IPS-18c (cell line): ENCODE results near the gene KDM2A.
"Not testable (repeated sequence)": the region's sequence is repeated elsewhere in the genome, so short reads cannot be mapped to it uniquely, and the experiment has no call there.

Source experiments
- H3K4me3 ChIP-seq: 2 replicates; pipeline ENCODE4 v1.7.0; 2013; ENCODE audit warnings: low read depth, mild to moderate bottlenecking, low read length, moderate library complexity; ENCODE audit not compliant: insufficient read depth
- H3K9me3 ChIP-seq: one replicate; pipeline ENCODE4 v1.6.1; 2013; ENCODE audit warnings: mild to moderate bottlenecking, low read length, moderate library complexity; ENCODE audit not compliant: control insufficient read depth, insufficient read depth

KDM2A gene

GRCh38 chr11:67240576-67241389 lies 121.7 kb downstream of the KDM2A start:
- Histone ChIP-seq H3K4me3 (peak overlapping the region; percentile 90), H3K9me3 (peaks cover 2% of the 10 kb centered on the region)

GRCh38 chr11:67242548-67242947 lies 123.5 kb downstream of the KDM2A start:
- H3K4me3 ChIP-seq: no peak overlapping the region
- H3K9me3 ChIP-seq: peaks cover 2% of the 10 kb centered on the region

DNA sequence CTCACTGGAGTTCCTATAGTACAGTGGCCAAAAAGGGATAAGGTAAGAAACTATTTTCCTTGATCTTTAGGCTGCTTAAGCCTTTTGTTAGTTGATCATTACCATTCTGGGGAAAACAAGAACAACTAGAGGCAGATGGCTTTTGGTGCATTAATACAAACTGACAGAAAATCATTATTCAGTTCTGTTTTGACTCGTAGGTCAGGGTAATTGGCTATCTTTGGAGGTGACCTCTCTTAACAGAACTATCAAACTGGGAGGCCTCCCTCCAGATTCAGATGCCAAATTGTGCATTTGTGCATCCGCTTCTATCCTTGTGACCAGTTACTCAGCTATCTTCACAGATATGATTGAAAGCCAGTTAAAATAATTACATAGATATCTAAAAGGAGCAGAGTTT lies 124.0 kb downstream of the KDM2A start:
- H3K9me3 ChIP-seq: peaks cover 2% of the 10 kb centered on the region
- no peak overlapping the region for H3K4me3 ChIP-seq

DNA sequence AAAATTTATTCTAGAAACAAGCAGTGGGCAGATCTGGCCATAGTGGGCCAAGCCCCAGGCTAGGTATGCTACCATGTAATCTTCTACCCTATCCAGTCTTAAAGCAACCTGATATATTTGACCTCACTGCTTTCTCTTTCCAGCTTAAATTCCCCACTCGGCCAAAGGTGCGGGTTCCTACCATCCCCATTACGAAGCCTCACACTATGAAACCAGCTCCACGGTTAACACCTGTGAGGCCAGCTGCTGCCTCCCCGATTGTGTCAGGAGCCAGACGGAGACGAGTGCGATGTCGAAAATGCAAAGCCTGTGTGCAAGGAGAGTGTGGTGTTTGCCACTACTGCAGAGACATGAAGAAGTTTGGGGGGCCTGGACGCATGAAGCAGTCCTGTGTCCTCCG lies 126.0 kb downstream of the KDM2A start:
- Histone ChIP-seq H3K4me3 (no peak overlapping the region), H3K9me3 (peaks cover 2% of the 10 kb centered on the region)

DNA sequence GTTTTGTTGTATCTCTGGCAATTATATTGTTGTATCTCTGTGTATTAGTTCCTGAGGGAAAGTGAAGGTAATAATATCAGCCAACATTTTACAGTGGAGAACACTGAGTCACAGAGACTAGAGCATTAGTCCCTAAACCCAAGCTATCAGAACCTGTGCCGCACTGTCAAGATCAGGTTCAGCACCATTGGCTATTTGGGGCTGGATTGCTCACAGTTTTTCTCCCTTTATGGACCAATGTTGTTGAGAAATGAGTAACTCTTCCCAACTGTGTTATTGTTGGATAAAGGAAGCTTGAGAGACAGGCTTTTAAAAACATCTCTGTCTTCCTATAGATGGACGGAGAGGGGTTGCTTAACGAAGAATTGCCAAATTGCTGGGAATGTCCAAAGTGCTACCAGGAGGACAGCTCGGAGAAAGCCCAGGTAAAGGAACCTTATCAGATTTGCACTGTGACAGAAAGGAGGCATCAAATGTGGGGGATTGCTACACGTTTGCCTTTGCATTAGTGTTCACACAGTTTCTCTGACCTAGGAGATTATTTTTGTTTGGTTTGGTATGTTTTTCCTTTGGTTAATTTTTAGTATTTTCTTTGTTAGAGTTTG lies 129.0 kb downstream of the KDM2A start:
- H3K4me3 ChIP-seq: no peak overlapping the region
- H3K9me3 ChIP-seq: peaks cover 2% of the 10 kb centered on the region

DNA sequence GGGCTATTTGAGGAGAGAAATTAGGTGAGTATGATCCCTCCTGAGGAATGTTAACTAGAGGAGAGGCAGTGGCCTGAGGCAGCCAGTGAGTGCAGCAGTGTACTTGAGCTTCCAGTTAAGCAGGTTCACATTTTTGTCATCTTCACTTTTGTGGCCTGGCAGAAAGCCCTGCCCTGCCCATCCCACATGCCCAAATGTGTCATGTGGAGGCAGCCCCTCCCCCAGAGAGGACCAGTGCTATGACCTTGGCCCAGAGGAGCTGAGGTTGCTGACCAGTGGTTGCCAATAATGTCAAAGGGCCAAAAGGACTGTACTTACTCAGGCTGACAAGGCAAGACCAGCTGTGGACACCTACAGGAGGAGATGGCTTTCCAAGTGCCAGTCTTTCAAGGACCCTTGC lies 129.6 kb downstream of the KDM2A start:
- peaks cover 2% of the 10 kb centered on the region for H3K9me3 ChIP-seq

GRCh38 chr11:67250059-67251043 lies 131.3 kb downstream of the KDM2A start:
- Histone ChIP-seq H3K4me3 (no peak overlapping the region), H3K9me3 (peaks cover under 1% of the 10 kb centered on the region)

More for the DNA sequence above, 129.6 kb downstream of the KDM2A start:
- H3K4me3 ChIP-seq: no peak overlapping the region

DNA sequence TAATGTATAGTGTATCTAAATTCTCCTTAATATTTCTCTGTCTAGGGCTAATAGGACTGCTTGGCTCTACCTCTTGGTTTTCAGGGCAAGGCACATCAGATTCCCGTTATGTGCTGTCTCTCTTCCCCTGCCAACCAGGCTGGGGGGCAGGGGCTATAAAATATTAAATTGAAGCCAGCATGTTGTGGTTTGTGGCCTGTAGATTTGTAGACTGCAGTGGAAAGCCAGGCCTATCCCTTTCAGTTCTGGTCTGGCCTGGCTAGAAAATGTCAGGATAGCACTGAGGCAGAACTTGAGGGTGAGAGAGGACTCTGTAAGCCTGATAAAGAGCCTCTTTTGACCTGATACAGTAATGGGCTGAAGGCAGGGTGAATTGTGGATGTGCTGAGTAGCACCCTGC lies 132.8 kb downstream of the KDM2A start:
- Histone ChIP-seq H3K9me3 (no peaks in the 10 kb centered on the region), H3K4me3 (no peak overlapping the region)

- Histone ChIP-seq H3K9me3 (no peaks in the 10 kb centered on the region), H3K4me3 (no peak overlapping the region)
Observed at GRCh38 chr11:67252831-67253239, 133.8 kb downstream of the KDM2A start.

DNA sequence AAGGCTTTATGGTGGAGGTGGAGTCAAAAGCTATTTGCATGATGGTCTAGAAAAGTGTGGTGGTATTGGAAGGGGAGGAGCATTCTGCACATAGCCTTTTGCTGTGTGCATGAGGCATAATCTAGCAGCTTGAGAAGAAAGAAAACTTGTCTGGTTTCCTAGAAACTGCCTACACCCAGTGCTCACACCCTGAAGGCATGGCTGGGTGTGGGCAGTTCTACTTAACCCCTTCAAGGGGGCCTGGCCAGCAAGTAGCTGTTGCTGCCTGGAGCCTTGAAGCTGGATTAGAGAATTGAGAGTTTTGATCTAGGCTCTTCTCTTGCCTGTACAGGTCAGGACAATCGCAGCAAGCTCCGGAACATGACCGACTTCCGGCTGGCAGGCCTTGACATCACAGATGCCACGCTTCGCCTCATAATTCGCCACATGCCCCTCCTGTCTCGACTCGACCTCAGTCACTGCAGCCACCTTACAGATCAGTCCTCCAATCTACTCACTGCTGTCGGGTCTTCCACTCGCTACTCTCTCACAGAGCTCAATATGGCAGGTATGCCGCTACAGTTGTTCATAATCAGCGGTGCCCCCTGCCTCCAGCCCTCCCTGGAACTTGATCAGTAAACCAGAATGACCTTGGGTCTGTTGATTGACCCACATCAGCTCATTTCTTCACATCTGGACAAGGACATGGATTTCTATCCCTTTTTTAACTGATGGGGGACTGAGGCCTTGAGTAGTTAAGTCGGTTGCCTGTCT lies 135.0 kb downstream of the KDM2A start:
- H3K4me3 ChIP-seq: no peak overlapping the region
- no peaks in the 10 kb centered on the region for H3K9me3 ChIP-seq

GRCh38 chr11:67254798-67255197 lies 135.7 kb downstream of the KDM2A start:
- Histone ChIP-seq H3K4me3 (no peak overlapping the region), H3K9me3 (no peaks in the 10 kb centered on the region)

GRCh38 chr11:67255353-67255752 lies 136.3 kb downstream of the KDM2A start:
- H3K9me3 ChIP-seq: no peaks in the 10 kb centered on the region

GRCh38 chr11:67255864-67256263 lies 136.8 kb downstream of the KDM2A start:
- H3K4me3 ChIP-seq: no peak overlapping the region

More at GRCh38 chr11:67255353-67255752, 136.3 kb downstream of the KDM2A start:
- no peak overlapping the region for H3K4me3 ChIP-seq

DNA sequence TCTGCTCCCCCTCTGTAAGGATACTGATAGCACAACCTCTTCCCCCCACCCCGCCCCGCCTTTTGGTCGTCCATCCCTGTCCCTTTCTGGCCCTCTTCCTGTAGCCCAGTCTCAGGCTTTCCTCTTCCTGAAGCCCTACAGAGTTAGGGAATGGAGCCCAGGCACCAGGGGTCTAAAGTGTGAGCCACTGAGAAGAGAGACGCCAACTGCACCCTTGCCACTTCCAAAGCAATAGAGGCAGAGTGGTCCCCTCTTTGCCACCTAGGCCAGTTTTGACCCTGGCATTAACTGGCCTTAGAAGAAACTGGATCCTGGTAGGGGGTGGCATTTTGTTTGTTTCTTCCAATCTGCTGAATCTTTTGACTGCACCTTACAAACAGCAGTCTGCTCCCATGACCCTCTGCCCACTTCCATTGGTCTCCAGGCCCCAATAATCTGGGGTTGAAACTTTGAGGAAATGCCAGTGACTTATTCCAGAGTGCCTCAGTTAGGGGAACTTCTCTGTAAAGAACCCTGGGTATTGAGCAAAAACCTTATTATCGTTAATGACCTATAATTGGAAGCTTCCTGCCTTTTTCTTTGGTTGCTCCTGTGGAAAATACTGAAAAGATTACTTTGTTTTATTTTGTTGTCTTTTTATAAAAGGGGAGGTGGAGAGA lies 137.5 kb downstream of the KDM2A start:
- Histone ChIP-seq H3K4me3 (no peak overlapping the region), H3K9me3 (no peaks in the 10 kb centered on the region)

More at GRCh38 chr11:67255864-67256263, 136.8 kb downstream of the KDM2A start:
- H3K9me3 ChIP-seq: no peaks in the 10 kb centered on the region

DNA sequence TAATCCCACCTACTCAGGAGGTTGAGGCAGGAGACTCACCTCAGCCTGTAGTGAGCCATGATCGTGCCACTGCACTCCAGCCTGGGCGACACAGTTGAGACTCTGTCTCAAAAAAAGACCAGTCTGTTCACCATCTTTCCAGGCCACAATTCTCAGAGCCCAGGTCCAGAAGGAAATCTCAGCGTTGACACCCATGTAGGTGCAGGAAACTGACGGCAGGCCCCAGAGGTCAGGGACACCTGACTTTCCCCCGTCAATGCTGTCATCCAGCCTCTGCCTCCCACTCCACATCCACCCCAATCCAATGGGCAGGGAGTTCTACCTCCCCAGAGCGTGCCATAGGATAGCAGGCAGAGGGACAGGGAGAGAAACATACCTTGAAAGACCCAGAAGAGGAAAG lies 141.3 kb downstream of the KDM2A start:
- no peak overlapping the region for H3K4me3 ChIP-seq

DNA sequence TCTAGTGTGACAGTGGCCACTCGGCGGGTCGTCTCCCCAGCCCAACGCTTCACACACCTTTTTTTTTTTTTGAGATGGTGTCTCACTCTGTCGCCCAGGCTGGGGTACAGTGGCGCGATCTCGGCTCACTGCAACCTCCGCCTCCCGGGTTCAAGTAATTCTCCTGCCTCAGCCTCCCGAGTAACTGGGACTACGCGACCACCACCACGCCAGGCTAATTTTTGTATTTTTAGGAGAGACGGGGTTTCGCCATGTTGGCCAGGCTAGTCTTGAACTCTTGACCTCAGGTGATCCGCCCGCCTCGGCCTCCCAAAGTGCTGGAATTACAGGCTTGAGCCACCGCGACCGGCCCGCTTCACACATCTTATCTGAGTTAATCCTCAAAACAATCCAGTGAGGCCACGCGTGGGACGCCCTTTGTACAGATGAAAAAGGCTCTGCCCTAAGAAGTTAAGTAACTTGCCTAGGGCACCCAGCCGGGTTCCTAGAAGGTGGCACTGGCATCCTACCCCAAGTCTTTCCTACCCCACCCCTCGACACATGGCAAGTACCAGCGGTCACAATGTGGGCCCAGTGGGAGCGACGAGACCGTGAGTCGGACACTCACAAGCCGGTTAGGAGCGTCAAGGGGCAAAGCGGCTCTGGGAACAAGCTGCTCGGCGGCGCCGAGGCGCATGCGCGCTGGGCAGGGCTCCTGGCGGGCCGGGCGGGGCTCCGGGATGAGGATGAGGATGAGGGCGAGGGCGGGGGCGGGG lies 142.0 kb downstream of the KDM2A start:
- peak overlapping the region; percentile 40 for H3K4me3 ChIP-seq
- H3K9me3 ChIP-seq: not testable (repeated sequence)

More for the DNA sequence above, 141.3 kb downstream of the KDM2A start:
- no peaks in the 10 kb centered on the region for H3K9me3 ChIP-seq
